Neural progenitor cell (in vitro differentiated cells): ENCODE measurements around the gene DXO.
"Not testable (repeated sequence)": the region's sequence is repeated elsewhere in the genome, so short reads cannot be mapped to it uniquely, and the experiment has no call there.

Experiments used
- EZH2 ChIP-seq: fragments of 200-600 bp; sonication (generic); IDR thresholded peaks from 2 replicates; pipeline ENCODE4 v1.6.1; 2017; ENCODE audit warnings: antibody characterized with exemption, mild to moderate bottlenecking, moderate library complexity
- EZH2phosphoT487 ChIP-seq: fragments of 200-600 bp; sonication (generic); IDR thresholded peaks from 2 replicates; pipeline ENCODE4 v1.6.1; 2017; ENCODE audit warnings: antibody characterized with exemption
- TF ChIP-seq, protein P1 (sequence below): fragments of 200-600 bp; sonication (generic); IDR thresholded peaks from 2 replicates; pipeline ENCODE4 v1.5.1; 2017; ENCODE audit warnings: antibody characterized with exemption, mild to moderate bottlenecking

GRCh38 chr6:31932137-31932536 is 39.8 kb downstream of the DXO start:
- not testable (repeated sequence) for TF ChIP-seq EZH2, EZH2phosphoT487
- TF ChIP-seq, protein P1, sequence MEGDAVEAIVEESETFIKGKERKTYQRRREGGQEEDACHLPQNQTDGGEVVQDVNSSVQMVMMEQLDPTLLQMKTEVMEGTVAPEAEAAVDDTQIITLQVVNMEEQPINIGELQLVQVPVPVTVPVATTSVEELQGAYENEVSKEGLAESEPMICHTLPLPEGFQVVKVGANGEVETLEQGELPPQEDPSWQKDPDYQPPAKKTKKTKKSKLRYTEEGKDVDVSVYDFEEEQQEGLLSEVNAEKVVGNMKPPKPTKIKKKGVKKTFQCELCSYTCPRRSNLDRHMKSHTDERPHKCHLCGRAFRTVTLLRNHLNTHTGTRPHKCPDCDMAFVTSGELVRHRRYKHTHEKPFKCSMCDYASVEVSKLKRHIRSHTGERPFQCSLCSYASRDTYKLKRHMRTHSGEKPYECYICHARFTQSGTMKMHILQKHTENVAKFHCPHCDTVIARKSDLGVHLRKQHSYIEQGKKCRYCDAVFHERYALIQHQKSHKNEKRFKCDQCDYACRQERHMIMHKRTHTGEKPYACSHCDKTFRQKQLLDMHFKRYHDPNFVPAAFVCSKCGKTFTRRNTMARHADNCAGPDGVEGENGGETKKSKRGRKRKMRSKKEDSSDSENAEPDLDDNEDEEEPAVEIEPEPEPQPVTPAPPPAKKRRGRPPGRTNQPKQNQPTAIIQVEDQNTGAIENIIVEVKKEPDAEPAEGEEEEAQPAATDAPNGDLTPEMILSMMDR = not testable (repeated sequence)
